Hepatocyte (in vitro differentiated cells): ENCODE data around the gene ANKRD39. TPM values are rescaled to one million over a fixed set of nuclear protein-coding genes. Genes with fewer than 3 reads are reported as not detected.
A peak's percentile ranks its signal among the peaks of the same experiment; 100 is the strongest.

Experiments
- DNase-seq: peaks from one replicate; pipeline ENCODE4 v3.0.0-alpha.2; 2016; ENCODE audit warnings: low spot score
- H2AFZ ChIP-seq: fragments of 200-600 bp; sonication (generic); 2 replicates; pipeline ENCODE4 v1.6.0; 2016; ENCODE audit warnings: antibody characterized with exemption, mild to moderate bottlenecking
- H3K27ac ChIP-seq: fragments of 200-600 bp; sonication (generic); 2 replicates; pipeline ENCODE4 v1.5.1; 2016; ENCODE audit warnings: mild to moderate bottlenecking
- H3K27me3 ChIP-seq: fragments of 200-600 bp; sonication (generic); 2 replicates; pipeline ENCODE4 v1.6.1; 2016
- H3K36me3 ChIP-seq: fragments of 200-600 bp; sonication (generic); replicated peaks from 2 replicates; pipeline ENCODE4 v1.5.1; 2016; ENCODE audit warnings: low read depth; ENCODE audit not compliant: insufficient read depth
- H3K4me1 ChIP-seq: fragments of 200-600 bp; sonication (generic); 2 replicates; pipeline ENCODE4 v1.5.1; 2016; ENCODE audit warnings: mild to moderate bottlenecking, moderate library complexity; ENCODE audit not compliant: insufficient read depth
- H3K4me2 ChIP-seq: fragments of 200-600 bp; sonication (generic); 2 replicates; pipeline ENCODE4 v1.6.0; 2016
- H3K4me3 ChIP-seq: fragments of 200-600 bp; sonication (generic); 2 replicates; pipeline ENCODE4 v1.5.1; 2016; ENCODE audit warnings: mild to moderate bottlenecking
- H3K79me2 ChIP-seq: fragments of 200-600 bp; sonication (generic); 2 replicates; pipeline ENCODE4 v1.6.0; 2017; ENCODE audit warnings: mild to moderate bottlenecking
- H3K9me2 ChIP-seq: fragments of 200-600 bp; sonication (generic); replicated peaks from 2 replicates; pipeline ENCODE4 v1.6.0; 2017; ENCODE audit warnings: mild to moderate bottlenecking; ENCODE audit not compliant: insufficient read depth
- H3K9me3 ChIP-seq: fragments of 200-600 bp; sonication (generic); 2 replicates; pipeline ENCODE4 v1.5.1; 2016; ENCODE audit warnings: low read depth, mild to moderate bottlenecking
- H4K20me1 ChIP-seq: fragments of 200-600 bp; sonication (generic); 2 replicates; pipeline ENCODE4 v1.6.0; 2016; ENCODE audit warnings: mild to moderate bottlenecking; ENCODE audit not compliant: insufficient read depth, poor library complexity, severe bottlenecking
- EZH2 ChIP-seq: fragments of 200-600 bp; sonication (generic); IDR thresholded peaks from 2 replicates; pipeline ENCODE4 v1.6.1; 2016; ENCODE audit warnings: antibody characterized with exemption, mild to moderate bottlenecking, borderline replicate concordance
- EZH2phosphoT487 ChIP-seq: fragments of 200-600 bp; sonication (generic); IDR thresholded peaks from one replicate; pipeline ENCODE4 v1.6.1; 2018; ENCODE audit warnings: antibody characterized with exemption, mild to moderate bottlenecking, low read depth, moderate library complexity; ENCODE audit not compliant: unreplicated experiment, severe bottlenecking
- WGBS: methylation state at CpG from one replicate; pipeline ENCODE4 v1.1.6; 2016; ENCODE audit warnings: low lambda C conversion rate; ENCODE audit errors: missing lambda C conversion rate; 5-methylcytosine and 5-hydroxymethylcytosine counted together
- polyA plus RNA-seq: library from polyadenylated mRNA; unstranded; fragments of >200 nt; fragmentation: Nextera tagmentation; extraction: Ambion mirVana; gene quantifications from 2 replicates; pipeline ENCODE4 v1.2.1, GENCODE V29; 2016
- total RNA-seq: library from RNA; depleted of rRNA; stranded (reverse); fragments of >200 nt; gene quantifications from 2 replicates; pipeline ENCODE4 v1.2.3, GENCODE V29; 2014
- TF ChIP-seq, protein P1 (sequence below): fragments of 200-600 bp; sonication (generic); IDR thresholded peaks from 2 replicates; pipeline ENCODE4 v1.5.1; 2016; ENCODE audit warnings: antibody characterized with exemption, mild to moderate bottlenecking; ENCODE audit not compliant: poor library complexity

Gene ANKRD39
- total and polyA plus RNA-seq, 2 experiments from 2014 or later, result 13.6 to 25.6 TPM

DNA sequence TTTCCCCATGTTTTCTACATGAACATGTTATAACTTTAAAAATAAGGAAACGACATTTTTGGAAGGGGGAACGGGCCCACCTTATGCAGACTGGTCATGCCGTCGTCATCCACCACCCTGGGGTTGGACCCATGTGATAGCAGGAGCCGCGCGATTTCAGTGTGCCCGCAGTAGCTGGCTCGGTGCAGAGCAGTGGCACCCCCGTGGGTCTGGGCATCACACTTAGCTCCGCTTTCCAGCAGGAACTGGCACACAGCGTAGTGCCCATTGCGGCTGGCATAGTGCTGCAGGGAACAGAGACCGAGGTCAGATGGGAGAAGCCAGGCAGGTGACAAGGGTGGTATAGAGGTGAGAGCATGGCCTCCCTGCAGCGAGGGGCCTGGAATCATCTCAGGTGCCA lies 4.5 kb downstream of the ANKRD39 start:
- no peaks in the 10 kb centered on the region for H3K27me3 ChIP-seq
- no peaks in the 10 kb centered on the region for H3K9me2 ChIP-seq
- DNase-seq, result no peak
- H3K27ac ChIP-seq, result no peak overlapping the region
- peaks cover 3% of the 10 kb centered on the region for H4K20me1 ChIP-seq
- no peaks in the 10 kb centered on the region for H3K36me3 ChIP-seq
- H3K4me1 ChIP-seq, result peaks cover 10% of the 10 kb centered on the region
- H3K4me3 ChIP-seq, result no peak overlapping the region
- no peak overlapping the region for H2AFZ ChIP-seq
- TF ChIP-seq, protein P1, sequence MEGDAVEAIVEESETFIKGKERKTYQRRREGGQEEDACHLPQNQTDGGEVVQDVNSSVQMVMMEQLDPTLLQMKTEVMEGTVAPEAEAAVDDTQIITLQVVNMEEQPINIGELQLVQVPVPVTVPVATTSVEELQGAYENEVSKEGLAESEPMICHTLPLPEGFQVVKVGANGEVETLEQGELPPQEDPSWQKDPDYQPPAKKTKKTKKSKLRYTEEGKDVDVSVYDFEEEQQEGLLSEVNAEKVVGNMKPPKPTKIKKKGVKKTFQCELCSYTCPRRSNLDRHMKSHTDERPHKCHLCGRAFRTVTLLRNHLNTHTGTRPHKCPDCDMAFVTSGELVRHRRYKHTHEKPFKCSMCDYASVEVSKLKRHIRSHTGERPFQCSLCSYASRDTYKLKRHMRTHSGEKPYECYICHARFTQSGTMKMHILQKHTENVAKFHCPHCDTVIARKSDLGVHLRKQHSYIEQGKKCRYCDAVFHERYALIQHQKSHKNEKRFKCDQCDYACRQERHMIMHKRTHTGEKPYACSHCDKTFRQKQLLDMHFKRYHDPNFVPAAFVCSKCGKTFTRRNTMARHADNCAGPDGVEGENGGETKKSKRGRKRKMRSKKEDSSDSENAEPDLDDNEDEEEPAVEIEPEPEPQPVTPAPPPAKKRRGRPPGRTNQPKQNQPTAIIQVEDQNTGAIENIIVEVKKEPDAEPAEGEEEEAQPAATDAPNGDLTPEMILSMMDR, result no peak
- TF ChIP-seq EZH2phosphoT487, result no peak
- TF ChIP-seq EZH2, result no peak
- WGBS, result 98% methylated on average over 15 of the region's 15 CpGs
- H3K79me2 ChIP-seq, result peaks cover 37% of the 10 kb centered on the region
- no peak overlapping the region for H3K4me2 ChIP-seq
- no peaks in the 10 kb centered on the region for H3K9me3 ChIP-seq

DNA sequence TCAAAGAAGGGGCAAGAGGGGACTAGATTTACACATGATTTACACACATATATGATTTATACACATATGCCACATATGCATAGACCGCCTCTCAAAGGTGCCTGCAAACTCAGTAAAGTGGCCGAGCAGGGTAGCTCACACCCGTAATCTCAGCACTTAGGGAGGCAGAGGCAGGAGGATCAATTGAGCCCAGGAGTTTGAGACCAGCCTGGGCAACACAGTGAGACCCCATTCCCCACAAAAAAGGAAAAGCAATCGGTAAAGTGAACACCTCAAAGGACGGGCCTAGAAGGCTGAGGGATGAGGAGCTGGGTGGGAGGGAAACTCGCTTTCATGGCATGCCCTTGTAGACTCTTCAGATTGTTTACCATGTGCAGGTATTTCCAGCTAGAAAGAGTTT lies 5.1 kb downstream of the ANKRD39 start:
- Histone ChIP-seq H4K20me1 (peaks cover 3% of the 10 kb centered on the region), H3K27me3 (no peaks in the 10 kb centered on the region), H3K4me2 (no peak overlapping the region), H3K27ac (no peak overlapping the region), H3K9me2 (no peaks in the 10 kb centered on the region), H3K4me1 (peaks cover 10% of the 10 kb centered on the region), H3K79me2 (peaks cover 37% of the 10 kb centered on the region), H2AFZ (no peak overlapping the region), H3K9me3 (no peaks in the 10 kb centered on the region), H3K4me3 (no peak overlapping the region), H3K36me3 (no peaks in the 10 kb centered on the region)
- TF ChIP-seq EZH2phosphoT487 (no peak), EZH2 (no peak)
- TF ChIP-seq, protein P1, result no peak
- DNase-seq, result no peak
- 99% methylated on average over 6 of the region's 6 CpGs for WGBS

DNA sequence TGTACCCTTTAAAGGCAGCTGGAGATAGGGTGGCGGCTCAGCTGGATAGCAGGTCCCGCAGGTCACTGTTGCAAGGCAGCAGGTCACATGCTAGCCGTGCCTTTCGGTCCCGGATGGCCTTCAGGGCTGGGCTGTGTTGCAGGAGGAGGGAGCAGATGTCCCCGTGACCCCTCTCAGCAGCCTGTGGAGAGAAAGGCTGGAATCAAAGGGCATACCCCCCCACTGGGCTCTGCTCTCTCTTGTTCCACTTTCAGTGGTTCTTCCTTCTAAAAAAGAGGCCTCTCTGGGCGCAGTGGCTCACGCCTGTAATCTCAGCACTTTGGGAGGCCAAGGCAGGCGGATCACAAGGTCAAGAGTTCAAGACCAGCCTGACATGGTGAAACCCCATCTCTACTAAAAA lies 9.6 kb downstream of the ANKRD39 start:
- Histone ChIP-seq H3K27me3 (no peaks in the 10 kb centered on the region), H3K36me3 (no peaks in the 10 kb centered on the region), H3K4me2 (no peak overlapping the region), H3K9me3 (no peaks in the 10 kb centered on the region), H3K4me3 (no peak overlapping the region), H3K79me2 (peaks cover under 1% of the 10 kb centered on the region), H3K9me2 (no peaks in the 10 kb centered on the region), H3K4me1 (no peaks in the 10 kb centered on the region), H4K20me1 (no peaks in the 10 kb centered on the region), H3K27ac (no peak overlapping the region), H2AFZ (no peak overlapping the region)
- TF ChIP-seq EZH2, result no peak
- TF ChIP-seq, protein P1, result no peak
- TF ChIP-seq EZH2phosphoT487, result no peak
- DNase-seq, result peak; percentile 48
- 69% methylated on average over 9 of the region's 9 CpGs for WGBS

DNA sequence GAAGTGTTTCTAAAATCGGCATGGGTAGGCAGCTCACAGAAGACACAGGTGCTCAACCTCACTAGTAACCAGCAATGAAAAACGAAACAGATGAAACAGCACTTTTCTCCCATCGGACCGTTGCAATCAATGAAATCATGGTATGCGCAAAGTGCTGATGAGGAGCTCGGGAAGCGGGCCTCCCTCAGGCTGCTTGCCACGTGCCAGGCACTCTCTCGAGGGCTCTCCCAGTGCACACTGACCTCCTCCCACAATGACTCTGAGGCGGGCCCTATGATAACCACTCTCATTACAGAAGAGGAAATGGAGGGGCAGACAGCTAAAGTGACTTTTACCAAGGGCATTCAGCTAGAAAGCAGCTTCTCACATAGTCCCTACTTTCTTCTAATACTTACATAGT lies 10.2 kb downstream of the ANKRD39 start:
- Histone ChIP-seq H3K79me2 (no peaks in the 10 kb centered on the region), H3K9me3 (no peaks in the 10 kb centered on the region), H3K4me3 (no peak overlapping the region), H2AFZ (no peak overlapping the region), H4K20me1 (no peaks in the 10 kb centered on the region), H3K4me1 (no peaks in the 10 kb centered on the region), H3K27ac (no peak overlapping the region), H3K4me2 (no peak overlapping the region), H3K36me3 (no peaks in the 10 kb centered on the region), H3K9me2 (no peaks in the 10 kb centered on the region), H3K27me3 (no peaks in the 10 kb centered on the region)
- no peak for DNase-seq
- TF ChIP-seq EZH2phosphoT487 (no peak), EZH2 (no peak)
- TF ChIP-seq, protein P1, result no peak
- 89% methylated on average over 10 of the region's 10 CpGs for WGBS
